Sigmoid colon (tissue), 7 donors: Measurements from ENCODE around the gene DHPS. TPM values are rescaled to one million over a fixed set of nuclear protein-coding genes. Genes with fewer than 3 reads are reported as not detected.

ENCODE experiments used
- DNase-seq: peaks from one replicate; pipeline ENCODE4 v3.0.0-alpha.2; 2019
- H3K27ac ChIP-seq, 4 donors: fragments of 200-600 bp; sonication (generic); one replicate each; pipeline ENCODE4 v1.5.1; 2016 to 2019; ENCODE audit warnings: mild to moderate bottlenecking in 1 of 4
- H3K27me3 ChIP-seq, 3 donors: fragments of 200-600 bp; sonication (generic); one replicate each; pipeline ENCODE4 v1.5.1; 2019; ENCODE audit warnings: mild to moderate bottlenecking in 1 of 3
- H3K36me3 ChIP-seq, 4 donors: fragments of 200-600 bp; sonication (generic); one replicate each; pipeline ENCODE4 v1.5.1; 2016 to 2019
- H3K4me1 ChIP-seq, 4 donors: fragments of 200-600 bp; sonication (generic); one replicate each; pipeline ENCODE4 v1.5.1; 2017 to 2019
- H3K4me3 ChIP-seq, 4 donors: fragments of 200-600 bp; sonication (generic); one replicate each; pipeline ENCODE4 v1.5.1; 2017 to 2019; ENCODE audit warnings: mild to moderate bottlenecking in 2 of 4, moderate library complexity in 1 of 4
- H3K9me3 ChIP-seq, 4 donors: fragments of 200-600 bp in 3 of 4; sonication (generic) in 3 of 4; one replicate each; pipeline versions ENCODE4 v1.5.1 to v1.6.1; 2013 to 2019
- EP300 ChIP-seq, 4 donors: sonication (generic); formaldehyde crosslinking; IDR thresholded peaks; one replicate each; pipeline ENCODE4 v1.6.1; 2017; ENCODE audit warnings: antibody characterized with exemption in 4 of 4
- POLR2A ChIP-seq, 2 donors: fragments of 450-650 bp; IDR thresholded peaks; one replicate each; pipeline ENCODE4 v1.6.1; 2016; ENCODE audit warnings: antibody characterized with exemption in 2 of 2, mild to moderate bottlenecking in 2 of 2, moderate library complexity in 2 of 2
- POLR2AphosphoS5 ChIP-seq, 4 donors: sonication (generic); formaldehyde crosslinking; IDR thresholded peaks; one replicate each; pipeline ENCODE4 v1.6.1; 2017; ENCODE audit warnings: antibody characterized with exemption in 4 of 4
- WGBS, 2 donors: extraction: QIAGEN DNeasy Blood & Tissue Kit; methylation state at CpG; one replicate each; pipeline ENCODE4 v1.1.7; 2013; 5-methylcytosine and 5-hydroxymethylcytosine counted together
- intact Hi-C: fragments of 100-400 bp; cut with DNase I; formaldehyde crosslinking; loops from one replicate; pipeline ENCODE4 v1.15.1; 2023
- polyA plus RNA-seq, 3 donors: library from polyadenylated mRNA; stranded (reverse); fragments of 200-250 nt; gene quantifications; one replicate each; pipeline ENCODE4 v1.2.3, GENCODE V29; 2013
- small RNA-seq, 3 donors: library from RNA; depleted of rRNA; stranded (forward); fragments of <200 nt; gene quantifications; one replicate each; pipeline ENCODE3, GENCODE V24; 2016
- total RNA-seq, 4 donors: library from RNA; depleted of rRNA; stranded (reverse); fragments of >200 nt; gene quantifications; one replicate each; pipeline ENCODE4 v1.1.0, GENCODE V29; 2016
- TF ChIP-seq, protein P1 (sequence below), 4 experiments: fragments of 450-650 bp in 3 of 4; fragments of 200-600 bp in 1 of 4; IDR thresholded peaks; one replicate each; pipeline ENCODE4 v1.5.1; 2016 to 2019; ENCODE audit warnings: antibody characterized with exemption in 4 of 4, mild to moderate bottlenecking in 3 of 4, moderate library complexity in 2 of 4
- donor health status: healthy with polysubstance abuse.
- donor health status: Bipolar disorder and iron deficiency.
- donor health status: healthy.

Gene DHPS
- total and polyA plus RNA-seq, 7 donors, result 60.3 to 160 (median 105) TPM

DNA sequence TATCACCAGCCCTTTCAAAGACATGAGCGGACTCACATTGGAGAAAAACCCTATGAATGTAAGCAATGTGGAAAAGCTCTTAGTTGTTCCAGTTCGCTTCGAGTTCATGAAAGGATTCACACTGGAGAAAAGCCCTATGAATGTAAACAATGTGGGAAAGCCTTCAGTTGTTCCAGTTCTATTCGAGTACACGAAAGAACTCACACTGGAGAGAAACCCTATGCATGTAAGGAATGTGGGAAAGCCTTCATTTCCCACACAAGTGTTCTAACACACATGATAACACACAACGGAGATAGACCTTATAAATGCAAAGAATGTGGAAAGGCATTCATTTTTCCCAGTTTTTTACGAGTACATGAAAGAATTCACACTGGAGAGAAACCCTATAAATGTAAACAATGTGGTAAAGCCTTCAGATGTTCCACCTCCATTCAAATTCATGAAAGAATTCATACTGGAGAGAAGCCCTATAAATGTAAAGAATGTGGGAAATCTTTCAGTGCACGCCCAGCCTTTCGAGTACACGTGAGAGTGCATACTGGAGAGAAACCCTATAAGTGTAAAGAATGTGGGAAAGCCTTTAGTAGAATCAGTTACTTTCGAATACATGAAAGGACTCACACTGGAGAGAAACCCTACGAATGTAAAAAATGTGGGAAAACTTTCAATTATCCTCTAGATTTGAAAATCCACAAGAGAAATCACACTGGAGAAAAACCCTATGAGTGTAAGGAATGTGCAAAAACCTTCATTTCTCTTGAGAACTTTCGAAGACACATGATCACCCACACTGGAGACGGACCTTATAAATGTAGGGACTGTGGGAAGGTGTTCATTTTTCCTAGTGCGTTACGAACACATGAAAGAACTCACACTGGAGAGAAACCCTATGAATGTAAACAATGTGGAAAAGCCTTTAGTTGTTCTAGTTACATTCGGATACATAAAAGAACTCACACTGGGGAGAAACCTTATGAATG lies 53.3 kb downstream of the DHPS start:
- H3K4me3 ChIP-seq, result no peak overlapping the region
- 97 to 98% methylated on average over 17 of the region's 17 CpGs for WGBS, 2 donors

DNA sequence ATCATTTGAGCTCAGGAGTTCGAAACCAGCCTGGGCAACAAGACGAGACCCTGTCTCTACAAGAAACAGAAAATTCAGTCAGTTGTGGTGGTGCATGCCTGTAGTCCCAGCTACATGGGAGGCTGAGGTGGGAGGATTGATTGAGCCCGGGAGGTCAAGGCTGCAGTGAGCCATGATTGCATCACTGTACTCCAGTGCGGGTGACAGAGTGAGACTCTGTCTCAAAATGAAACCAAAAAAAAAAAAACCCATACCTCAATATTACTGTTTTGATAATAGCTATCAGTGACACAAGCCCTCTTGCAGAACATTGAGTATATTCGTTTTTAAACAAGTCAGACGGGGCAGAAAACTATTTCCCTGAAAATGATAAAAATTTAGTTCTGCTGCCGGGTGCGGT lies 54.7 kb downstream of the DHPS start:
- no peaks in the 10 kb centered on the region for H3K27me3 ChIP-seq
- no peak for DNase-seq
- H3K4me3 ChIP-seq, result no peak overlapping the region
- peaks cover 44 to 77% (median 56%) of the 10 kb centered on the region in 4 donors for H3K36me3 ChIP-seq
- peaks cover 0 to 17% (median 6%) of the 10 kb centered on the region in 4 donors for H3K9me3 ChIP-seq
- H3K27ac ChIP-seq, result no peak overlapping the region
- intact Hi-C loops, result no loop called here
- H3K4me1 ChIP-seq, result peaks cover 0 to 3% (median 0%) of the 10 kb centered on the region in 4 donors
- WGBS, 2 donors, result 87 to 96% methylated on average over 8 of the region's 8 CpGs
- TF ChIP-seq EP300 (IDR thresholded peaks at IDR 0.05) (no peak), POLR2AphosphoS5 (IDR thresholded peaks at IDR 0.05) (no peak), POLR2A (IDR thresholded peaks at IDR 0.05) (no peak)
- TF ChIP-seq, protein P1, sequence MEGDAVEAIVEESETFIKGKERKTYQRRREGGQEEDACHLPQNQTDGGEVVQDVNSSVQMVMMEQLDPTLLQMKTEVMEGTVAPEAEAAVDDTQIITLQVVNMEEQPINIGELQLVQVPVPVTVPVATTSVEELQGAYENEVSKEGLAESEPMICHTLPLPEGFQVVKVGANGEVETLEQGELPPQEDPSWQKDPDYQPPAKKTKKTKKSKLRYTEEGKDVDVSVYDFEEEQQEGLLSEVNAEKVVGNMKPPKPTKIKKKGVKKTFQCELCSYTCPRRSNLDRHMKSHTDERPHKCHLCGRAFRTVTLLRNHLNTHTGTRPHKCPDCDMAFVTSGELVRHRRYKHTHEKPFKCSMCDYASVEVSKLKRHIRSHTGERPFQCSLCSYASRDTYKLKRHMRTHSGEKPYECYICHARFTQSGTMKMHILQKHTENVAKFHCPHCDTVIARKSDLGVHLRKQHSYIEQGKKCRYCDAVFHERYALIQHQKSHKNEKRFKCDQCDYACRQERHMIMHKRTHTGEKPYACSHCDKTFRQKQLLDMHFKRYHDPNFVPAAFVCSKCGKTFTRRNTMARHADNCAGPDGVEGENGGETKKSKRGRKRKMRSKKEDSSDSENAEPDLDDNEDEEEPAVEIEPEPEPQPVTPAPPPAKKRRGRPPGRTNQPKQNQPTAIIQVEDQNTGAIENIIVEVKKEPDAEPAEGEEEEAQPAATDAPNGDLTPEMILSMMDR (IDR thresholded peaks at IDR 0.05), result no peak

More for the DNA sequence above, 53.3 kb downstream of the DHPS start:
- Histone ChIP-seq H3K27me3 (no peaks in the 10 kb centered on the region), H3K9me3 (peaks cover 0 to 17% (median 6%) of the 10 kb centered on the region in 4 donors), H3K36me3 (peaks cover 44 to 77% (median 56%) of the 10 kb centered on the region in 4 donors), H3K27ac (no peak overlapping the region), H3K4me1 (no peaks in the 10 kb centered on the region)
- DNase-seq, result no peak
- peak in 1 of 4 donors; percentile 8 for TF ChIP-seq POLR2AphosphoS5 (IDR thresholded peaks at IDR 0.05)
- TF ChIP-seq EP300 (IDR thresholded peaks at IDR 0.05), result no peak
- intact Hi-C loops, result no loop called here

Small RNAs within 50 kb of the gene (small RNA-seq; reads per million reads assigned to genes)
- 57.4 to 659 (median 153) reads per million in 3 donors for gene SNORD41

Other genes with a start within 250 kb of the DHPS start
- 1 to 10 TPM; 3.2 to 5.6 (median 3.6) TPM for gene ZNF443, start 240.9 kb downstream of the DHPS start, total RNA-seq
- 1 to 10 TPM; 2.3 to 2.4 (median 2.3) TPM for gene ZNF443, start 240.9 kb downstream of the DHPS start, polyA plus RNA-seq
- gene ZNF709, start 197.1 kb downstream of the DHPS start, total RNA-seq, result 1 to 10 TPM; 2.4 to 8.3 (median 3.5) TPM
- gene ZNF709, start 197.1 kb downstream of the DHPS start, polyA plus RNA-seq, result 1 to 10 TPM in 1 of 3 donors, under 1 TPM in 2; 0.46 to 1.2 (median 0.60) TPM
- gene ZNF564, start 130.4 kb downstream of the DHPS start, total RNA-seq, result 10 to 100 TPM; 11.7 to 17.8 (median 16.4) TPM
- 1 to 10 TPM; 7.4 to 9.0 (median 7.8) TPM for gene ZNF564, start 130.4 kb downstream of the DHPS start, polyA plus RNA-seq
- gene ZNF490, start 71.1 kb downstream of the DHPS start, total RNA-seq, result 1 to 10 TPM; 4.3 to 7.8 (median 5.5) TPM
- gene ZNF490, start 71.1 kb downstream of the DHPS start, polyA plus RNA-seq, result 1 to 10 TPM in 2 of 3 donors, not detected in 1; 1.6 to 2.2 TPM
- gene ZNF791, start 71.0 kb downstream of the DHPS start, total RNA-seq, result 10 to 100 TPM; 16.6 to 27.6 (median 22.3) TPM
- 1 to 10 TPM; 4.2 to 9.4 (median 5.3) TPM for gene ZNF791, start 71.0 kb downstream of the DHPS start, polyA plus RNA-seq
- 10 to 100 TPM; 41.1 to 75.6 (median 63.8) TPM for gene MAN2B1, start 15.1 kb downstream of the DHPS start, total RNA-seq
- gene MAN2B1, start 15.1 kb downstream of the DHPS start, polyA plus RNA-seq, result 10 to 100 TPM; 26.4 to 68.1 (median 31.0) TPM
- 10 to 100 TPM in 2 of 4 donors, 1 to 10 TPM in 2; 7.8 to 11.7 (median 10.0) TPM for gene WDR83, start 15.1 kb downstream of the DHPS start, total RNA-seq
- 10 to 100 TPM in 2 of 3 donors, 1 to 10 TPM in 1; 8.3 to 13.4 (median 12.6) TPM for gene WDR83, start 15.1 kb downstream of the DHPS start, polyA plus RNA-seq
- not detected for gene GNG14, start 6.1 kb upstream of the DHPS start, total RNA-seq
- not detected for gene GNG14, start 6.1 kb upstream of the DHPS start, polyA plus RNA-seq
- gene FBXW9, start 14.8 kb upstream of the DHPS start, total RNA-seq, result 1 to 10 TPM; 3.6 to 6.4 (median 4.5) TPM
- 10 to 100 TPM in 1 of 3 donors, 1 to 10 TPM in 2; 6.2 to 10.8 (median 7.8) TPM for gene FBXW9, start 14.8 kb upstream of the DHPS start, polyA plus RNA-seq
- 10 to 100 TPM; 54.2 to 92.2 (median 60.5) TPM for gene TNPO2, start 42.1 kb upstream of the DHPS start, total RNA-seq
- 10 to 100 TPM in 2 of 3 donors, 1 to 10 TPM in 1; 9.5 to 47.2 (median 12.0) TPM for gene TNPO2, start 42.1 kb upstream of the DHPS start, polyA plus RNA-seq
- 100 to 1,000 TPM; 443 to 505 (median 475) TPM for gene TRIR, start 52.8 kb upstream of the DHPS start, total RNA-seq
- gene TRIR, start 52.8 kb upstream of the DHPS start, polyA plus RNA-seq, result 100 to 1,000 TPM; 261 to 324 (median 321) TPM
- 10 to 100 TPM; 34.6 to 59.4 (median 44.5) TPM for gene GET3, start 55.6 kb upstream of the DHPS start, total RNA-seq
- 100 to 1,000 TPM in 1 of 3 donors, 10 to 100 TPM in 2; 85.8 to 121 (median 98.5) TPM for gene GET3, start 55.6 kb upstream of the DHPS start, polyA plus RNA-seq
- under 1 TPM in 1 of 4 donors, not detected in 3; 0.36 TPM for gene BEST2, start 69.9 kb upstream of the DHPS start, total RNA-seq
- gene BEST2, start 69.9 kb upstream of the DHPS start, polyA plus RNA-seq, result 10 to 100 TPM; 44.4 to 50.0 (median 45.8) TPM
- 10 to 100 TPM; 10.2 to 37.9 (median 12.7) TPM for gene HOOK2, start 93.7 kb upstream of the DHPS start, total RNA-seq
- 10 to 100 TPM; 36.0 to 80.4 (median 42.1) TPM for gene HOOK2, start 93.7 kb upstream of the DHPS start, polyA plus RNA-seq
- gene JUNB, start 109.6 kb upstream of the DHPS start, total RNA-seq, result 1,000 to 10,000 TPM in 1 of 4 donors, 100 to 1,000 TPM in 3; 125 to 1,252 (median 504) TPM
- 100 to 1,000 TPM in 2 of 3 donors, 10 to 100 TPM in 1; 91.6 to 289 (median 249) TPM for gene JUNB, start 109.6 kb upstream of the DHPS start, polyA plus RNA-seq
- 100 to 1,000 TPM; 248 to 312 (median 264) TPM for gene PRDX2, start 119.9 kb upstream of the DHPS start, total RNA-seq
- 100 to 1,000 TPM; 277 to 379 (median 284) TPM for gene PRDX2, start 119.9 kb upstream of the DHPS start, polyA plus RNA-seq
- gene THSD8, start 120.2 kb upstream of the DHPS start, total RNA-seq, result not detected
- gene THSD8, start 120.2 kb upstream of the DHPS start, polyA plus RNA-seq, result 1 to 10 TPM in 2 of 3 donors, not detected in 1; 2.5 to 2.8 TPM
- 1 to 10 TPM; 1.9 to 3.7 (median 3.0) TPM for gene RNASEH2A, start 124.7 kb upstream of the DHPS start, total RNA-seq
- gene RNASEH2A, start 124.7 kb upstream of the DHPS start, polyA plus RNA-seq, result 10 to 100 TPM in 1 of 3 donors, 1 to 10 TPM in 2; 6.2 to 22.1 (median 7.2) TPM
- gene RTBDN, start 152.7 kb upstream of the DHPS start, total RNA-seq, result 1 to 10 TPM in 1 of 4 donors, under 1 TPM in 1, not detected in 2; 0.82 to 1.8 TPM
- gene RTBDN, start 152.7 kb upstream of the DHPS start, polyA plus RNA-seq, result under 1 TPM in 1 of 3 donors, not detected in 2; 0.83 TPM
- gene MAST1, start 156.6 kb upstream of the DHPS start, total RNA-seq, result 1 to 10 TPM in 1 of 4 donors, under 1 TPM in 3; 0.49 to 3.3 (median 0.76) TPM
- 1 to 10 TPM; 1.2 to 2.6 (median 1.8) TPM for gene MAST1, start 156.6 kb upstream of the DHPS start, polyA plus RNA-seq
- gene DNASE2, start 199.6 kb upstream of the DHPS start, total RNA-seq, result 10 to 100 TPM; 28.6 to 45.1 (median 32.1) TPM
- gene DNASE2, start 199.6 kb upstream of the DHPS start, polyA plus RNA-seq, result 10 to 100 TPM; 11.4 to 45.4 (median 24.5) TPM
- gene KLF1, start 205.3 kb upstream of the DHPS start, total RNA-seq, result not detected
- under 1 TPM in 1 of 3 donors, not detected in 2; 0.10 TPM for gene KLF1, start 205.3 kb upstream of the DHPS start, polyA plus RNA-seq
- gene GCDH, start 209.3 kb upstream of the DHPS start, total RNA-seq, result 10 to 100 TPM; 24.7 to 85.0 (median 34.8) TPM
- gene GCDH, start 209.3 kb upstream of the DHPS start, polyA plus RNA-seq, result 10 to 100 TPM; 10.8 to 40.0 (median 21.3) TPM
- not detected for gene SYCE2, start 237.4 kb upstream of the DHPS start, total RNA-seq
- gene SYCE2, start 237.4 kb upstream of the DHPS start, polyA plus RNA-seq, result under 1 TPM in 1 of 3 donors, not detected in 2; 0.17 TPM